ENCODE measurements around the gene RNF212B. TPM values are rescaled to one million over a fixed set of nuclear protein-coding genes. Genes with fewer than 3 reads are reported as not detected.

Gene RNF212B
- total and polyA plus RNA-seq, 10 of the 15 experiments (the other 5 are each of a cell fraction or from before 2014, with no cell fraction given), result not detected

DNA sequence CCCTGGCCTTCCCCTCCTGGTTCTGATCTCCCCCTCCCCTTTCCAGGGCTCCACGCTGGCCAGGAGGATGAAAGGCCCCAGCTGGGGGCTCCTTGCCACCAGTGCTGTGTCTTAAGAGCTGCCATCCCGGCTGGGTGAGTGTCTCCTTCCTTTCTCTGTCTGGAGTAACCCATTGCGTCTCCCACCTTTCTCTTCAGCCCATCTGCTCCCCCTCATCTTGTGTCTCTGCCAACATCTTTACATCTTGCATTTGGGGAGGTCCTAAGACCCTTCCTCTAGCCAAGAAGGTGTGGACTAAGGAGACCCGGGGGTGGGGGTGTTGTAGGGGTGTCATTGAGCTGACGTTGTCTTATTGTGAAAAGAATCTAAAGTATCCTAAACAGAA, 69.4 kb downstream of the RNF212B start:
- Histone ChIP-seq H3K79me2 (ENCODE audit: control insufficient read depth, insufficient read depth, low read length) (peaks cover 27% of the 10 kb centered on the region), H2AFZ (ENCODE audit: control insufficient read depth, low read depth, low read length) (peak overlapping the region; percentile 53), H3K4me2 (ENCODE audit: control insufficient read depth, insufficient read depth) (peak overlapping the region; percentile 80), H4K20me1 (ENCODE audit: control insufficient read depth, insufficient read depth) (no peaks in the 10 kb centered on the region), H3K36me3 (ENCODE audit: control insufficient read depth in 2 of 2, insufficient read depth in 2 of 2, low read length in 1 of 2) (no peaks in the 10 kb centered on the region; a peak in 1 of 4 replicates), H3K27me3 (replicated peaks in 1 of 2; ENCODE audit: control insufficient read depth in 2 of 2, insufficient read depth in 2 of 2, low read length in 1 of 2) (no peaks in the 10 kb centered on the region), H3K27ac (ENCODE audit: control insufficient read depth, insufficient read depth) (peak overlapping the region; percentile 91), H3K4me1 (ENCODE audit: control insufficient read depth, insufficient read depth, low read length) (peaks cover 20% of the 10 kb centered on the region), H3K4me3 (peak overlapping the region; percentile 100), H3K9ac (ENCODE audit: control insufficient read depth, insufficient read depth, low read length) (peak overlapping the region; percentile 97), H3K9me3 (replicated peaks; ENCODE audit: control insufficient read depth, insufficient read depth, low read length) (no peaks in the 10 kb centered on the region)
- in situ Hi-C loops (cut with MboI), result loop anchor here (10.0 to 25.0 kb wide), 2 partner anchors 805 to 1128 kb away; partner anchors contain the start of genes DCAF11 and NRL
- ChIA-PET CTCF (interaction anchor here (1.0 to 4.5 kb wide), 5 partner anchors 10 to 161 kb away, joined by 3 to 37 read pairs (median 9); partner anchors contain the start of gene PABPN1), SMC1A (ENCODE audit: uncharacterized antibody, unreplicated experiment) (interaction anchor here (0.8 to 2.3 kb wide), 4 partner anchors 10 to 21 kb away, joined by 3 to 17 read pairs (median 4); partner anchors contain the start of genes HOMEZ and PABPN1), POLR2A (interaction anchor here (0.6 to 3.7 kb wide), 4 partner anchors 10 to 376 kb away, joined by 3 to 55 read pairs (median 7); partner anchors contain the start of genes HOMEZ and PABPN1), RAD21 (ENCODE audit: unreplicated experiment) (interaction anchor here (0.6 to 8.7 kb wide), 4 partner anchors 15 to 745 kb away, joined by 3 to 103 read pairs (median 3); partner anchors contain the start of gene PABPN1)
- DNase-seq (ENCODE audit: low read depth, low spot score) (no peak), ATAC-seq (no peak), FAIRE-seq (no peak)
- intact Hi-C loops (cut with micrococcal nuclease; ENCODE audit: unreplicated experiment), result no loop called here
- TF ChIP-seq NRF1 (conservative IDR thresholded peaks at IDR 0.05; ENCODE audit: low read depth, low read length) (no peak), PML (IDR thresholded peaks at IDR 0.05; ENCODE audit: low read length) (no peak), CBX5 (IDR thresholded peaks at IDR 0.05; ENCODE audit: low read depth) (no peak), TARDBP (IDR thresholded peaks at IDR 0.05; ENCODE audit: borderline replicate concordance) (no peak), NR2C2 (IDR thresholded peaks at IDR 0.05; ENCODE audit: borderline replicate concordance, control insufficient read depth, insufficient read length, low read depth) (no peak), POLR2AphosphoS5 (IDR thresholded peaks at IDR 0.05; ENCODE audit: low read length) (no peak), BACH1 (IDR thresholded peaks at IDR 0.05; ENCODE audit: borderline replicate concordance) (no peak), EGR1 (IDR thresholded peaks at IDR 0.05; ENCODE audit: borderline replicate concordance in 1 of 2, low read depth in 2 of 2, low read length in 2 of 2) (no peak), WRNIP1 (IDR thresholded peaks at IDR 0.05; ENCODE audit: borderline replicate concordance, low read depth, low read length) (no peak), RB1 (IDR thresholded peaks at IDR 0.05; ENCODE audit: borderline replicate concordance) (no peak), SIX5 (IDR thresholded peaks at IDR 0.05; ENCODE audit: low read depth, low read length, severe bottlenecking) (no peak), BHLHE40 (IDR thresholded peaks at IDR 0.05; ENCODE audit: borderline replicate concordance in 1 of 2, low read depth in 2 of 2, low read length in 1 of 2) (no peak), FOXK2 (IDR thresholded peaks at IDR 0.05) (no peak), TCF7 (IDR thresholded peaks at IDR 0.05; ENCODE audit: borderline replicate concordance) (no peak)
- TF ChIP-seq, protein P1, sequence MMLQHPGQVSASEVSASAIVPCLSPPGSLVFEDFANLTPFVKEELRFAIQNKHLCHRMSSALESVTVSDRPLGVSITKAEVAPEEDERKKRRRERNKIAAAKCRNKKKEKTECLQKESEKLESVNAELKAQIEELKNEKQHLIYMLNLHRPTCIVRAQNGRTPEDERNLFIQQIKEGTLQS (IDR thresholded peaks at IDR 0.05; ENCODE audit: borderline replicate concordance, extremely low read depth, low read depth, low read length), result no peak
- TF ChIP-seq, protein P2, sequence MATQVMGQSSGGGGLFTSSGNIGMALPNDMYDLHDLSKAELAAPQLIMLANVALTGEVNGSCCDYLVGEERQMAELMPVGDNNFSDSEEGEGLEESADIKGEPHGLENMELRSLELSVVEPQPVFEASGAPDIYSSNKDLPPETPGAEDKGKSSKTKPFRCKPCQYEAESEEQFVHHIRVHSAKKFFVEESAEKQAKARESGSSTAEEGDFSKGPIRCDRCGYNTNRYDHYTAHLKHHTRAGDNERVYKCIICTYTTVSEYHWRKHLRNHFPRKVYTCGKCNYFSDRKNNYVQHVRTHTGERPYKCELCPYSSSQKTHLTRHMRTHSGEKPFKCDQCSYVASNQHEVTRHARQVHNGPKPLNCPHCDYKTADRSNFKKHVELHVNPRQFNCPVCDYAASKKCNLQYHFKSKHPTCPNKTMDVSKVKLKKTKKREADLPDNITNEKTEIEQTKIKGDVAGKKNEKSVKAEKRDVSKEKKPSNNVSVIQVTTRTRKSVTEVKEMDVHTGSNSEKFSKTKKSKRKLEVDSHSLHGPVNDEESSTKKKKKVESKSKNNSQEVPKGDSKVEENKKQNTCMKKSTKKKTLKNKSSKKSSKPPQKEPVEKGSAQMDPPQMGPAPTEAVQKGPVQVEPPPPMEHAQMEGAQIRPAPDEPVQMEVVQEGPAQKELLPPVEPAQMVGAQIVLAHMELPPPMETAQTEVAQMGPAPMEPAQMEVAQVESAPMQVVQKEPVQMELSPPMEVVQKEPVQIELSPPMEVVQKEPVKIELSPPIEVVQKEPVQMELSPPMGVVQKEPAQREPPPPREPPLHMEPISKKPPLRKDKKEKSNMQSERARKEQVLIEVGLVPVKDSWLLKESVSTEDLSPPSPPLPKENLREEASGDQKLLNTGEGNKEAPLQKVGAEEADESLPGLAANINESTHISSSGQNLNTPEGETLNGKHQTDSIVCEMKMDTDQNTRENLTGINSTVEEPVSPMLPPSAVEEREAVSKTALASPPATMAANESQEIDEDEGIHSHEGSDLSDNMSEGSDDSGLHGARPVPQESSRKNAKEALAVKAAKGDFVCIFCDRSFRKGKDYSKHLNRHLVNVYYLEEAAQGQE (IDR thresholded peaks at IDR 0.05; ENCODE audit: low read depth, low read length), result no peak
- TF ChIP-seq, protein P3, sequence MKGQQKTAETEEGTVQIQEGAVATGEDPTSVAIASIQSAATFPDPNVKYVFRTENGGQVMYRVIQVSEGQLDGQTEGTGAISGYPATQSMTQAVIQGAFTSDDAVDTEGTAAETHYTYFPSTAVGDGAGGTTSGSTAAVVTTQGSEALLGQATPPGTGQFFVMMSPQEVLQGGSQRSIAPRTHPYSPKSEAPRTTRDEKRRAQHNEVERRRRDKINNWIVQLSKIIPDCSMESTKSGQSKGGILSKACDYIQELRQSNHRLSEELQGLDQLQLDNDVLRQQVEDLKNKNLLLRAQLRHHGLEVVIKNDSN (IDR thresholded peaks at IDR 0.05; ENCODE audit: borderline replicate concordance, extremely low read length, insufficient read depth, low read depth, low read length), result no peak
- WGBS (ENCODE audit: insufficient coverage, insufficient replicate concordance, low lambda C conversion rate, missing lambda C conversion rate), result 23% methylated on average over 5 of the region's 5 CpGs
- TSS peak; percentile 54 for BruUV-seq (replicated peaks)

All from GM12878 (cell line).